Measurements from ENCODE around the gene GHRH. TPM values are rescaled to one million over a fixed set of nuclear protein-coding genes. Genes with fewer than 3 reads are reported as not detected.

Gene GHRH
- total and polyA plus RNA-seq, 2 experiments from 2014 or later: not detected

DNA sequence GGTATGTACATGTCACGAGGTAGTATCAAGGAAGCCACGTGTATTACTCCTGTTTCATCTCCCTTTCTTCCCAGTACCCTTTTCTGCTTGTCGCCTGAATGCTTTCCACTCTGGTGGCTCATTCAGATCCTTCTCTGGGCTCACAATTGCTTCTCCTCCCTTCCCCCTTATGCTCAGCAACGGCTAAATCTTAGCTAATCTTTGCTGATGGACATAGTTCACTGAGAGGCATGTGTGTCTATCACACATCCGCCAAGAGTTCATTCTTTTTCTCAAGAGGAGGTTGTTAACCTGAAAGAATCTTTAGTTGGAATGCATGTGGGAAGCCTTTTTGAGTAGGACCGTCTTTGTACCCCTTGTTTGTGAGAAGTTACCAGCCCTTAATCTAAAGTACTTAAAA lies 56.5 kb downstream of the GHRH start:
- Histone ChIP-seq H4K20me1 (ENCODE audit: insufficient read depth, poor library complexity, severe bottlenecking) (no peaks in the 10 kb centered on the region), H3K4me2 (no peak overlapping the region), H3K27me3 (no peaks in the 10 kb centered on the region), H3K4me3 (no peak overlapping the region), H3K27ac (no peak overlapping the region), H3K9me3 (ENCODE audit: low read depth) (no peaks in the 10 kb centered on the region), H3K9me2 (replicated peaks; ENCODE audit: insufficient read depth) (no peaks in the 10 kb centered on the region), H3K36me3 (replicated peaks; ENCODE audit: insufficient read depth, low read depth) (peaks cover 5% of the 10 kb centered on the region), H3K4me1 (ENCODE audit: insufficient read depth) (peaks cover 15% of the 10 kb centered on the region), H3K79me2 (peaks cover 18% of the 10 kb centered on the region), H2AFZ (no peak overlapping the region)
- no peak for DNase-seq (ENCODE audit: low spot score)
- TF ChIP-seq EZH2 (IDR thresholded peaks at IDR 0.05; ENCODE audit: borderline replicate concordance): no peak
- no peak for TF ChIP-seq EZH2phosphoT487 (IDR thresholded peaks at IDR 0.05; ENCODE audit: low read depth, severe bottlenecking, unreplicated experiment)
- TF ChIP-seq, protein P1, sequence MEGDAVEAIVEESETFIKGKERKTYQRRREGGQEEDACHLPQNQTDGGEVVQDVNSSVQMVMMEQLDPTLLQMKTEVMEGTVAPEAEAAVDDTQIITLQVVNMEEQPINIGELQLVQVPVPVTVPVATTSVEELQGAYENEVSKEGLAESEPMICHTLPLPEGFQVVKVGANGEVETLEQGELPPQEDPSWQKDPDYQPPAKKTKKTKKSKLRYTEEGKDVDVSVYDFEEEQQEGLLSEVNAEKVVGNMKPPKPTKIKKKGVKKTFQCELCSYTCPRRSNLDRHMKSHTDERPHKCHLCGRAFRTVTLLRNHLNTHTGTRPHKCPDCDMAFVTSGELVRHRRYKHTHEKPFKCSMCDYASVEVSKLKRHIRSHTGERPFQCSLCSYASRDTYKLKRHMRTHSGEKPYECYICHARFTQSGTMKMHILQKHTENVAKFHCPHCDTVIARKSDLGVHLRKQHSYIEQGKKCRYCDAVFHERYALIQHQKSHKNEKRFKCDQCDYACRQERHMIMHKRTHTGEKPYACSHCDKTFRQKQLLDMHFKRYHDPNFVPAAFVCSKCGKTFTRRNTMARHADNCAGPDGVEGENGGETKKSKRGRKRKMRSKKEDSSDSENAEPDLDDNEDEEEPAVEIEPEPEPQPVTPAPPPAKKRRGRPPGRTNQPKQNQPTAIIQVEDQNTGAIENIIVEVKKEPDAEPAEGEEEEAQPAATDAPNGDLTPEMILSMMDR (IDR thresholded peaks at IDR 0.05; ENCODE audit: poor library complexity): no peak
- 79% methylated on average over 6 of the region's 6 CpGs for WGBS (ENCODE audit: low lambda C conversion rate, missing lambda C conversion rate)

DNA sequence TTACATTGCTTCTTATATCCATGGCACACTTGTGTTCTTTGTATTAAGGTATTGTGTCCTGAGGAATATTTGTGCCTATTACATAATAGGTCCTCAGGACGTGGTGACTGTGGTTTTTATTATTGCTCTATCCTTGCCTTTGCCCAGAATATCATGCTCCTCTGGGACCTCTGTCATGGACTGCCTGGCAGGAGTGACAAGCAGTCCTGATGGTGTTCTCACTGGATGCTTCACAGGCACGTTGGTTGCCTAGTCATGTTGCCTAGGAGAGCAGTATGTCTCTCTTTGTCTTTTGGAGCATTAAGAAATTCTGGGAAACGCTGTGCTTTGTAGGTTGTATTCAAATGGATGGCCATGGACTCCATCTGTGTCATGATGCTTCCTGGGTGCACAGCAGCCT lies 57.6 kb downstream of the GHRH start:
- Histone ChIP-seq H3K4me3 (no peak overlapping the region), H3K27ac (no peak overlapping the region), H3K79me2 (peaks cover 25% of the 10 kb centered on the region), H3K9me2 (replicated peaks; ENCODE audit: insufficient read depth) (no peaks in the 10 kb centered on the region), H4K20me1 (ENCODE audit: insufficient read depth, poor library complexity, severe bottlenecking) (no peaks in the 10 kb centered on the region), H3K27me3 (no peaks in the 10 kb centered on the region), H3K4me1 (ENCODE audit: insufficient read depth) (peaks cover 10% of the 10 kb centered on the region), H3K4me2 (no peak overlapping the region), H3K9me3 (ENCODE audit: low read depth) (no peaks in the 10 kb centered on the region), H3K36me3 (replicated peaks; ENCODE audit: insufficient read depth, low read depth) (peaks cover 5% of the 10 kb centered on the region), H2AFZ (no peak overlapping the region)
- WGBS (ENCODE audit: low lambda C conversion rate, missing lambda C conversion rate): 92% methylated on average over 3 of the region's 3 CpGs
- TF ChIP-seq, protein P1 (IDR thresholded peaks at IDR 0.05; ENCODE audit: poor library complexity): no peak
- no peak for TF ChIP-seq EZH2phosphoT487 (IDR thresholded peaks at IDR 0.05; ENCODE audit: low read depth, severe bottlenecking, unreplicated experiment)
- TF ChIP-seq EZH2 (IDR thresholded peaks at IDR 0.05; ENCODE audit: borderline replicate concordance): no peak
- DNase-seq (ENCODE audit: low spot score): no peak

DNA sequence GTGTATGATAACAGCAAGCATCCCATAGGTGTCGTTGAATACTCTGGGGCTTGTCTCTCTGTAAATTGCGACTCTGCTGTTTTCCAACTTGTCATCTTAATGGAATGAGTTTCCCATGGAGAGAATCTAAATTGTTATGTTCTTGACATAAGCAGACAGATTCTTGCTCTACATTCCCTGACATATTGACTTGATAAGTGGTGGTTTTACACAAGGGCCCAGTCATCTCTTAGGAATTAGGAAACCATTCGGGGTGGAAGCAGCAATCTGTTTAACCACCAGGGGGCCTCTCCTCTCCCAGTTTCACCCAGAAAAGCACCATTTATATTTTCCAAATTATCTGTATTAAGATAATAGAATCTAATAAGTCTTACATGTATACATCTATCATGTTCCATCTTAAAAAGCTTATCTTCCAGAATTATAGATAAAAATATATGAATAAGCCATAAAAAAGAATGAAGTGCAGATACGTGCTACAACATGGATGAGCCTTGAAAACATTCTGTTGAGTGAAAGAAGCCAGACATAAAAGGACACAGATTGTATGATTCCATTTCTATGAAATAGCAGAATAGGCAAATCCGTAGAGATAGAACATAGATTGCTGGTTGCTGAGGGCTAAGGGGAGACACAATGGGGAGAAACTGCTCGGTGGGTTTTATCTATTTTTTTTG lies 59.2 kb downstream of the GHRH start:
- H3K4me2 ChIP-seq: peak overlapping the region; percentile 27
- peak; percentile 84 for DNase-seq (ENCODE audit: low spot score)
- H3K36me3 ChIP-seq (replicated peaks; ENCODE audit: insufficient read depth, low read depth): peaks cover 5% of the 10 kb centered on the region
- 61% methylated on average over 6 of the region's 6 CpGs for WGBS (ENCODE audit: low lambda C conversion rate, missing lambda C conversion rate)
- H3K9me2 ChIP-seq (replicated peaks; ENCODE audit: insufficient read depth): no peaks in the 10 kb centered on the region
- no peak overlapping the region for H2AFZ ChIP-seq
- peaks cover 42% of the 10 kb centered on the region for H3K79me2 ChIP-seq
- H3K4me3 ChIP-seq: no peak overlapping the region
- H3K9me3 ChIP-seq (ENCODE audit: low read depth): no peaks in the 10 kb centered on the region
- peaks cover 10% of the 10 kb centered on the region for H3K4me1 ChIP-seq (ENCODE audit: insufficient read depth)
- H3K27me3 ChIP-seq: no peaks in the 10 kb centered on the region
- peak overlapping the region; percentile 83 for H3K27ac ChIP-seq
- no peaks in the 10 kb centered on the region for H4K20me1 ChIP-seq (ENCODE audit: insufficient read depth, poor library complexity, severe bottlenecking)
- no peak for TF ChIP-seq EZH2phosphoT487 (IDR thresholded peaks at IDR 0.05; ENCODE audit: low read depth, severe bottlenecking, unreplicated experiment)
- TF ChIP-seq, protein P1 (IDR thresholded peaks at IDR 0.05; ENCODE audit: poor library complexity): peak; percentile 79
- TF ChIP-seq EZH2 (IDR thresholded peaks at IDR 0.05; ENCODE audit: borderline replicate concordance): no peak

Data from hepatocyte (in vitro differentiated cells).